ENCODE data around the gene HIF1AN. TPM values are rescaled to one million over a fixed set of nuclear protein-coding genes. Genes with fewer than 3 reads are reported as not detected.

Gene HIF1AN
- total and polyA plus RNA-seq, 2 experiments from 2014 or later, result 13.7 to 36.0 TPM

DNA sequence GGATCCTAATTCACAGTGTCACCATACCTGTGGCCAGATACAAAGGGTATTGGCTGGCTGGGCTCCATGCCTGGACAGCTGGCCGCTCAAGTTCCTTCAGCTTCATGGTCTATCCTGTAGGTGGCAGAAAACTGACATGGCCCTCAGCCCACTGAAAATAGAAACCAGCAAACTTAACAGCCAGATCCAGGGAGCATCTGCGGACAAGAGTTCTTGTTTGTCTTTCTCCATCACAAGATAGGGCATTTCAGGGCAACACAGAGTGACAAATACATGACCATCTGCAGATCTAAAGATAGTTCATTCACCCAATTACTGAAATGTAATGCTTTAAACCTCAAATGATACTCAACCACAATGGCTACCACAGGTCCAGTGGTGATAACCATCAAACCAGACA is 18.9 kb upstream of the HIF1AN start:
- TF ChIP-seq, protein P1, sequence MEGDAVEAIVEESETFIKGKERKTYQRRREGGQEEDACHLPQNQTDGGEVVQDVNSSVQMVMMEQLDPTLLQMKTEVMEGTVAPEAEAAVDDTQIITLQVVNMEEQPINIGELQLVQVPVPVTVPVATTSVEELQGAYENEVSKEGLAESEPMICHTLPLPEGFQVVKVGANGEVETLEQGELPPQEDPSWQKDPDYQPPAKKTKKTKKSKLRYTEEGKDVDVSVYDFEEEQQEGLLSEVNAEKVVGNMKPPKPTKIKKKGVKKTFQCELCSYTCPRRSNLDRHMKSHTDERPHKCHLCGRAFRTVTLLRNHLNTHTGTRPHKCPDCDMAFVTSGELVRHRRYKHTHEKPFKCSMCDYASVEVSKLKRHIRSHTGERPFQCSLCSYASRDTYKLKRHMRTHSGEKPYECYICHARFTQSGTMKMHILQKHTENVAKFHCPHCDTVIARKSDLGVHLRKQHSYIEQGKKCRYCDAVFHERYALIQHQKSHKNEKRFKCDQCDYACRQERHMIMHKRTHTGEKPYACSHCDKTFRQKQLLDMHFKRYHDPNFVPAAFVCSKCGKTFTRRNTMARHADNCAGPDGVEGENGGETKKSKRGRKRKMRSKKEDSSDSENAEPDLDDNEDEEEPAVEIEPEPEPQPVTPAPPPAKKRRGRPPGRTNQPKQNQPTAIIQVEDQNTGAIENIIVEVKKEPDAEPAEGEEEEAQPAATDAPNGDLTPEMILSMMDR (IDR thresholded peaks at IDR 0.05; ENCODE audit: poor library complexity), result peak; percentile 6
- TF ChIP-seq EZH2 (IDR thresholded peaks at IDR 0.05; ENCODE audit: borderline replicate concordance), result no peak
- no peaks in the 10 kb centered on the region for H3K9me3 ChIP-seq (ENCODE audit: low read depth)
- peaks cover 9% of the 10 kb centered on the region for H3K4me1 ChIP-seq (ENCODE audit: insufficient read depth)
- H3K4me3 ChIP-seq, result no peak overlapping the region
- H3K27ac ChIP-seq, result no peak overlapping the region
- no peaks in the 10 kb centered on the region for H3K9me2 ChIP-seq (replicated peaks; ENCODE audit: insufficient read depth)
- H3K4me2 ChIP-seq, result no peak overlapping the region
- H4K20me1 ChIP-seq (ENCODE audit: insufficient read depth, poor library complexity, severe bottlenecking), result no peaks in the 10 kb centered on the region
- no peak overlapping the region for H2AFZ ChIP-seq
- DNase-seq (ENCODE audit: low spot score), result no peak
- H3K36me3 ChIP-seq (replicated peaks; ENCODE audit: insufficient read depth, low read depth), result no peaks in the 10 kb centered on the region
- H3K27me3 ChIP-seq, result peaks cover 18% of the 10 kb centered on the region
- no peaks in the 10 kb centered on the region for H3K79me2 ChIP-seq
- 79% methylated on average over 2 of the region's 2 CpGs for WGBS (ENCODE audit: low lambda C conversion rate, missing lambda C conversion rate)

DNA sequence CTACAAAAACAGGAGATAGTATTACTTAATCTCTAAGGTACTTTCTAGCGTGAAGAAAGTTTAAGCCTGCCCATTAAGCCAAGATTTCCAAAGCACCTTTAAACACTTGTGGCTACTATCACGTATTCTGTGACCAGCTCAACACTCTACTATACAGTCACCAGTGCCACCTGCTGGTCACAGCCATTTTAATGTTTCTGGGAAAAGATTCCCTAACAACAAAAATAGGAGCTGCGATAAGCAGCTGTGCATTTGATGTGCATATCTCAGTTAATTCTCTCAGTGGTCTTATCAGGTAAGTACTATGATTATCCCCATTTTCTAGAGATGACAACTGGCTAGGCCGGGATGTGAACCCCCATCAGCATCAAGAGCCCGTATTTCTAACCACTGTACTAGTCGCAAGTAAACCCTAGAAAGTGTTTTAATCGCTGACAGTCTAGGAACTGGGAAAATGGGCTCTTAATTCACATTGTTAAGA is 16.9 kb upstream of the HIF1AN start:
- DNase-seq (ENCODE audit: low spot score), result peak; percentile 79
- no peaks in the 10 kb centered on the region for H3K36me3 ChIP-seq (replicated peaks; ENCODE audit: insufficient read depth, low read depth)
- H3K27ac ChIP-seq, result no peak overlapping the region
- TF ChIP-seq EZH2phosphoT487 (IDR thresholded peaks at IDR 0.05; ENCODE audit: low read depth, severe bottlenecking, unreplicated experiment) (no peak), EZH2 (IDR thresholded peaks at IDR 0.05; ENCODE audit: borderline replicate concordance) (no peak)
- TF ChIP-seq, protein P1 (IDR thresholded peaks at IDR 0.05; ENCODE audit: poor library complexity), result peak; percentile 75
- 18% methylated on average over 7 of the region's 7 CpGs for WGBS (ENCODE audit: low lambda C conversion rate, missing lambda C conversion rate)
- H4K20me1 ChIP-seq (ENCODE audit: insufficient read depth, poor library complexity, severe bottlenecking), result no peaks in the 10 kb centered on the region
- no peaks in the 10 kb centered on the region for H3K79me2 ChIP-seq
- peak overlapping the region; percentile 36 for H3K4me3 ChIP-seq
- H3K27me3 ChIP-seq, result peaks cover 18% of the 10 kb centered on the region
- peaks cover 9% of the 10 kb centered on the region for H3K4me1 ChIP-seq (ENCODE audit: insufficient read depth)
- H2AFZ ChIP-seq, result peak overlapping the region; percentile 60
- H3K4me2 ChIP-seq, result peak overlapping the region; percentile 99
- H3K9me3 ChIP-seq (ENCODE audit: low read depth), result no peaks in the 10 kb centered on the region
- no peaks in the 10 kb centered on the region for H3K9me2 ChIP-seq (replicated peaks; ENCODE audit: insufficient read depth)

DNA sequence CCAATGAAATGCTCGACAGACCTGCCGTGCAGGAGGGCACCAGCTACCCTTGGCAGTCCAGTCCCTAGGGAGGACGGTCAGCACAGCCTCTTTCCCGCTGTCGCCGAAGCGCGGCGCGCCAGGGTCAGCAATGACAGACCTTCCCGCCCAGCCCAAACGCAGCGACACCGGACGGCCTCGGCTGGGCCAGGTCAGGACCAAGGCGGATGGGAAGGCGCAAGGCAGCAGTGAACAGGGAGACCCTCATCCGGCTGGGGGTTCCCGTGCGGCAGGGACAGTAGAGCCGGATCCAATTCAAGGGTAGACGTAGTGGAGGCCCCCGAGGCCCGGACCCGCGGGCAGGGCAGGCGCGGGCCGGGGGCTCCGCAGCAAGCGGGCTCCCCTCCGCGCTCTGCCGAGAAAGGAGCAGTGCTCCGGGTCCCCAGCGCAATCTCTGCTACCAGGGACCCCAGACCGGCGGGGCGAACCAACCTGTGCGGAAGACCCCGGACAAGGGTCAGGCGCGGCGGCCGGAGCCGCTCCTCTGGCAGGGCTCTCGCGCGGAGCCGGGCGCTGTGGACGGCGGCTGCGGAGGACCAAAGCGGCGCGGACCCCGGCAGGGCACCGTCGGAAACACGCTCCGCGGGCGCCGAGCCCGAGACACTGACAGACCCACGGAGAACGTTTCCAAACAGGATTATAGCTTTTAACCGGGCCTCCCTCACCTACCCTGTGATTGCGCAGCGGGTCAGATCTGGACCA is 16.3 kb upstream of the HIF1AN start, which contains the start of gene SEC31B:
Gene SEC31B (minus strand): TSS at position 551 of the 741 bp plus-strand sequence. CDS start 2,909 bp downstream, outside the sequence.
- 2% methylated on average over 72 of the region's 72 CpGs for WGBS (ENCODE audit: low lambda C conversion rate, missing lambda C conversion rate)
- TF ChIP-seq, protein P1 (IDR thresholded peaks at IDR 0.05; ENCODE audit: poor library complexity), result no peak
- TF ChIP-seq EZH2 (IDR thresholded peaks at IDR 0.05; ENCODE audit: borderline replicate concordance), result peak; percentile 57
- Histone ChIP-seq H2AFZ (peak within 1 kb of the TSS; percentile 60), H3K4me1 (ENCODE audit: insufficient read depth) (peaks cover 9% of the 10 kb centered on the region), H4K20me1 (ENCODE audit: insufficient read depth, poor library complexity, severe bottlenecking) (no peaks in the 10 kb centered on the region), H3K4me3 (peak within 1 kb of the TSS; percentile 36), H3K4me2 (peak within 1 kb of the TSS; percentile 99), H3K9me2 (replicated peaks; ENCODE audit: insufficient read depth) (no peaks in the 10 kb centered on the region), H3K27ac (no peak within 1 kb of the TSS), H3K9me3 (ENCODE audit: low read depth) (no peaks in the 10 kb centered on the region), H3K79me2 (no peaks in the 10 kb centered on the region), H3K36me3 (replicated peaks; ENCODE audit: insufficient read depth, low read depth) (no peaks in the 10 kb centered on the region), H3K27me3 (peaks cover 18% of the 10 kb centered on the region)
- DNase-seq (ENCODE audit: low spot score), result peak; percentile 66

Data from hepatocyte (in vitro differentiated cells).